ENCODE data around the gene GNS. TPM values are rescaled to one million over a fixed set of nuclear protein-coding genes. Genes with fewer than 3 reads are reported as not detected.

Gene GNS
- 156 and 285 TPM in 2 replicates for total RNA-seq

DNA sequence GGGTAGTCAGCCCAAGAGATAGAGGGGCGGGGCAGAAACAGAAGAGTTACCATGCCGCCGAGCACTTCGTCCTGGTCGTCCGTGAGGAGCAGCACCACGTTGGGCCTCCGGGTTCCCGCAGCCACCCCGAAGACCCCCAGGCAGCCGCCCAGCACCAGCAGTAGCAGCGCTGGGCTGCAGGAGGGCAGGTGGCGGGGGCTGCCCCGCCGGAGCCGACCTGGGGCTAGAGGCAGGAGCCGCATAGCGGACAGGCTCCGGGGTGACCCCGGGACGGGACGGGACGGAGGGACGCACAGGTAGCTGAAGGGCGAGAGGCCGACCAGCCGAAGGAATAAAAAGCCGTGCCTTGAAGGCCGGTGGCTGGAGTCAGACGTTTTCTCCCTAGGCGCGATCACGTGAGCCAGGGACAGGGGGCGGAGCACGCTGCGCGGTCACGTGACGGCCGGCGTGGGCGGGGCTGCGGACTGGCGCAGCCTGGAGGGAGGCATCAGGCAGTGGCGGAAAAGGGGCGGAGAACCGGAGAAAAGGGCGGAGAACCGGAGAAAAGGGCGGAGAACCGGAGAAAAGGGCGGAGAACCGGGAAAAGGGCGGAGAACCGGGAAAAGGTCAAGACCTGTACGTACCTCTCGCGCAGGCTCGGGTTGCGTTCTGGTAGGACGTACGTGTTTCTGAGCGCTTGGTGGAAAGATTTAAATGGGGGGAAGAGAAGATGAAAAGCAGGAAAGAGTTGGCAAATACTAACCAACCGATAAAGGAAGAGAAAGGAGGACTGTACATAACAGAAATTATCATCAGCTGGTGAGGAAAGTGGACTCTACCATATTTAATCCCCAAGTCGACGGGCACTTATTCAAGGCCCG lies at the start of gene GNS:
Gene GNS, minus strand, starts transcription at position 372 of the 860 bp plus-strand sequence. Its CDS starts 130 bp downstream, at position 242.

Other genes with a start within 250 kb of the GNS start
- 25.4 and 26.3 TPM in 2 replicates for gene RASSF3, start 148.9 kb downstream of the GNS start, total RNA-seq
- 7.8 and 12.0 TPM in 2 replicates for gene TBC1D30, start 65.2 kb upstream of the GNS start, total RNA-seq

All from bladder microvascular endothelial cell (primary cell).